GM23338 (cell line): Measurements from ENCODE around the gene DNAH6. TPM values are rescaled to one million over a fixed set of nuclear protein-coding genes. Genes with fewer than 3 reads are reported as not detected.
A peak's percentile ranks its signal among the peaks of the same experiment; 100 is the strongest.

Source experiments
- ATAC-seq: fragments of 200-7000 bp; cut with Tn5 transposase; 3 replicates; pipeline ENCODE4 v1.9.1; 2020
- DNase-seq: peaks from one replicate; pipeline ENCODE4 v3.0.0-alpha.2; 2015; ENCODE audit warnings: low spot score
- H2AFZ ChIP-seq: fragments of 200-600 bp; sonication (generic); 2 replicates; pipeline ENCODE4 v1.8.0; 2016; ENCODE audit warnings: antibody characterized with exemption, mild to moderate bottlenecking, moderate library complexity
- H3F3A ChIP-seq: fragments of 200-600 bp; sonication (generic); replicated peaks from 2 replicates; pipeline ENCODE4 v1.8.0; 2017; ENCODE audit warnings: antibody characterized with exemption, mixed run types, low read depth
- H3K27ac ChIP-seq: fragments of 200-600 bp; sonication (generic); 2 replicates; pipeline ENCODE4 v1.6.1; 2016; ENCODE audit warnings: low read depth
- H3K27me3 ChIP-seq: fragments of 200-600 bp; sonication (generic); 2 replicates; pipeline ENCODE4 v1.8.0; 2016; ENCODE audit warnings: mild to moderate bottlenecking, mixed run types, moderate library complexity; ENCODE audit not compliant: insufficient read depth
- H3K36me3 ChIP-seq: fragments of 200-600 bp; sonication (generic); 2 replicates; pipeline ENCODE4 v1.8.0; 2016; ENCODE audit warnings: mild to moderate bottlenecking; ENCODE audit not compliant: insufficient read depth
- H3K4me1 ChIP-seq: fragments of 200-600 bp; sonication (generic); 2 replicates; pipeline ENCODE4 v1.8.0; 2016; ENCODE audit warnings: mild to moderate bottlenecking, moderate library complexity; ENCODE audit not compliant: insufficient read depth
- H3K4me2 ChIP-seq: fragments of 200-600 bp; sonication (generic); 2 replicates; pipeline ENCODE4 v1.7.1; 2017; ENCODE audit warnings: mixed run types
- H3K4me3 ChIP-seq: fragments of 200-600 bp; sonication (generic); 2 replicates; pipeline ENCODE4 v1.6.1; 2016; ENCODE audit warnings: mixed run types
- H3K79me2 ChIP-seq: fragments of 200-600 bp; sonication (generic); replicated peaks from 2 replicates; pipeline ENCODE4 v1.8.0; 2017; ENCODE audit warnings: mild to moderate bottlenecking; ENCODE audit not compliant: insufficient read depth
- H3K9me2 ChIP-seq: fragments of 200-600 bp; sonication (generic); 2 replicates; pipeline ENCODE4 v1.8.0; 2017; ENCODE audit not compliant: insufficient read depth
- H4K20me1 ChIP-seq: fragments of 200-600 bp; sonication (generic); replicated peaks from 2 replicates; pipeline ENCODE4 v1.8.0; 2017; ENCODE audit warnings: mild to moderate bottlenecking; ENCODE audit not compliant: insufficient read depth
- H3K27ac Mint-ChIP-seq: 2 replicates; pipeline ENCODE4 v1.8.0; 2020; ENCODE audit warnings: inconsistent platforms, mild to moderate bottlenecking, moderate library complexity, mixed read lengths
- H3K27me3 Mint-ChIP-seq: 3 replicates; pipeline ENCODE4 v1.8.0; 2022; ENCODE audit warnings: low read depth, mild to moderate bottlenecking, moderate library complexity, mixed read lengths, inconsistent platforms; ENCODE audit not compliant: insufficient read depth, poor library complexity
- H3K36me3 Mint-ChIP-seq: 3 replicates; pipeline ENCODE4 v1.8.0; 2021; ENCODE audit warnings: low read depth, mild to moderate bottlenecking, inconsistent platforms, moderate library complexity, mixed read lengths
- H3K4me1 Mint-ChIP-seq: 3 replicates; pipeline ENCODE4 v1.8.0; 2020; ENCODE audit warnings: mild to moderate bottlenecking, inconsistent platforms, mixed read lengths
- H3K4me3 Mint-ChIP-seq: 3 replicates; pipeline ENCODE4 v1.8.0; 2021; ENCODE audit warnings: moderate library complexity, mild to moderate bottlenecking, inconsistent platforms, mixed read lengths
- H3K9me3 Mint-ChIP-seq: 3 replicates; pipeline ENCODE4 v1.8.0; 2020; ENCODE audit warnings: moderate library complexity, mild to moderate bottlenecking, inconsistent platforms, mixed read lengths
- CREB1 ChIP-seq: fragments of 250-450 bp; sonication (Bioruptor Pico); IDR thresholded peaks from 2 replicates; pipeline ENCODE4 v1.5.0; 2020; ENCODE audit warnings: low read depth, mild to moderate bottlenecking, moderate library complexity
- CTCF ChIP-seq, 2 experiments: fragments of 200-600 bp in 1 of 2; sonication (generic) in 1 of 2; conservative IDR thresholded peaks; 2 replicates each; pipeline versions ENCODE4 v1.5.1 to v1.6.1; 2016 to 2017; ENCODE audit warnings: antibody characterized with exemption in 2 of 2, low read depth in 2 of 2, mild to moderate bottlenecking in 2 of 2, moderate library complexity in 1 of 2
- ETS1 ChIP-seq: IDR thresholded peaks from 2 replicates; pipeline ENCODE4 v1.6.1; 2016; ENCODE audit warnings: antibody characterized with exemption
- EZH2phosphoT487 ChIP-seq: fragments of 200-600 bp; sonication (generic); IDR thresholded peaks from one replicate; pipeline ENCODE4 v1.8.1; 2018; ENCODE audit warnings: antibody characterized with exemption; ENCODE audit not compliant: unreplicated experiment
- JUNB ChIP-seq: IDR thresholded peaks from one replicate; pipeline ENCODE4 v1.6.1; 2016; ENCODE audit warnings: antibody characterized with exemption; ENCODE audit not compliant: unreplicated experiment
- POLR2AphosphoS5 ChIP-seq: IDR thresholded peaks from 2 replicates; pipeline ENCODE4 v1.6.1; 2016; ENCODE audit warnings: antibody characterized with exemption, low read depth
- REST ChIP-seq: IDR thresholded peaks from one replicate; pipeline ENCODE4 v1.6.1; 2018; ENCODE audit warnings: antibody characterized with exemption; ENCODE audit not compliant: unreplicated experiment
- STAT1 ChIP-seq: IDR thresholded peaks from one replicate; pipeline ENCODE4 v1.6.1; 2016; ENCODE audit warnings: antibody characterized with exemption; ENCODE audit not compliant: unreplicated experiment
- ZNF462 ChIP-seq: fragments of 250-450 bp; sonication (Bioruptor Pico); IDR thresholded peaks from 2 replicates; pipeline ENCODE4 v1.5.0; 2020; ENCODE audit warnings: mild to moderate bottlenecking, moderate library complexity
- polyA plus RNA-seq: library from polyadenylated mRNA; unstranded; fragments of >200 nt; fragmentation: Nextera tagmentation; extraction: Ambion mirVana; gene quantifications from 2 replicates; pipeline ENCODE4 v1.2.1, GENCODE V29; 2016
- total RNA-seq: library from RNA; depleted of rRNA; stranded (reverse); fragments of >200 nt; shearing (Covaris generic); gene quantifications from 2 replicates; pipeline ENCODE4 v1.2.3, GENCODE V29; 2014

The DNAH6 gene
- total and polyA plus RNA-seq, 2 experiments from 2014 or later: 0.27 to 0.31 TPM

GRCh38 chr2:84652431-84652830 lies 136.1 kb downstream of the DNAH6 start (continued):
- TF ChIP-seq REST (no peak), POLR2AphosphoS5 (no peak), ETS1 (no peak), STAT1 (no peak), JUNB (no peak), CREB1 (no peak)

- H3K4me1 Mint-ChIP-seq: peaks cover 2% of the 10 kb centered on the region; the same call in 1 of the 3 replicates
- TF ChIP-seq EZH2phosphoT487 (no peak), CTCF (conservative IDR thresholded peaks at IDR 0.05; ENCODE audit: low read depth in 2 of 2) (peak; percentile 58 to 62)
- H3K27me3 ChIP-seq: no peaks in the 10 kb centered on the region
- DNase-seq (peak; percentile 7), ATAC-seq (no peak)
- no peaks in the 10 kb centered on the region for H3K9me2 ChIP-seq
- H3K27me3 Mint-ChIP-seq: no peaks in the 10 kb centered on the region
- H2AFZ ChIP-seq: no peak overlapping the region
- H3K9me3 Mint-ChIP-seq: no peaks in the 10 kb centered on the region
- H4K20me1 ChIP-seq: no peaks in the 10 kb centered on the region
- no peak overlapping the region for H3K4me3 Mint-ChIP-seq
- H3K4me1 ChIP-seq: no peaks in the 10 kb centered on the region
- H3F3A ChIP-seq: no peaks in the 10 kb centered on the region
- no peak overlapping the region for H3K4me3 ChIP-seq
- H3K79me2 ChIP-seq: no peaks in the 10 kb centered on the region
- no peak overlapping the region for H3K27ac ChIP-seq
- no peaks in the 10 kb centered on the region for H3K36me3 Mint-ChIP-seq
- no peak overlapping the region for H3K4me2 ChIP-seq
- H3K36me3 ChIP-seq: no peaks in the 10 kb centered on the region
- H3K27ac Mint-ChIP-seq: no peak overlapping the region
Observed at GRCh38 chr2:84653302-84653701, 137.0 kb downstream of the DNAH6 start.

- Histone ChIP-seq H3K4me1 (no peaks in the 10 kb centered on the region), H3K27ac (no peak overlapping the region), H3K4me2 (no peak overlapping the region), H2AFZ (no peak overlapping the region), H4K20me1 (no peaks in the 10 kb centered on the region), H3K9me2 (no peaks in the 10 kb centered on the region), H3K36me3 (no peaks in the 10 kb centered on the region), H3K79me2 (no peaks in the 10 kb centered on the region), H3F3A (no peaks in the 10 kb centered on the region), H3K27me3 (no peaks in the 10 kb centered on the region), H3K4me3 (no peak overlapping the region)
- Mint-ChIP-seq H3K4me1 (peaks cover 2% of the 10 kb centered on the region; the same call in 1 of the 3 replicates), H3K36me3 (no peaks in the 10 kb centered on the region), H3K27ac (no peak overlapping the region), H3K9me3 (no peaks in the 10 kb centered on the region), H3K27me3 (no peaks in the 10 kb centered on the region), H3K4me3 (no peak overlapping the region)
- DNase-seq: no peak
- no peak for ATAC-seq
- no peak for TF ChIP-seq ZNF462
Observed at GRCh38 chr2:84654414-84654813, 138.1 kb downstream of the DNAH6 start.
